ENCODE results near the gene PTK7. TPM values are rescaled to one million over a fixed set of nuclear protein-coding genes. Genes with fewer than 3 reads are reported as not detected.

Gene PTK7
- total and polyA plus RNA-seq, 2 of the 8 experiments (the other 6 are each of a cell fraction or from before 2014, with no cell fraction given), result 110 to 138 TPM

DNA sequence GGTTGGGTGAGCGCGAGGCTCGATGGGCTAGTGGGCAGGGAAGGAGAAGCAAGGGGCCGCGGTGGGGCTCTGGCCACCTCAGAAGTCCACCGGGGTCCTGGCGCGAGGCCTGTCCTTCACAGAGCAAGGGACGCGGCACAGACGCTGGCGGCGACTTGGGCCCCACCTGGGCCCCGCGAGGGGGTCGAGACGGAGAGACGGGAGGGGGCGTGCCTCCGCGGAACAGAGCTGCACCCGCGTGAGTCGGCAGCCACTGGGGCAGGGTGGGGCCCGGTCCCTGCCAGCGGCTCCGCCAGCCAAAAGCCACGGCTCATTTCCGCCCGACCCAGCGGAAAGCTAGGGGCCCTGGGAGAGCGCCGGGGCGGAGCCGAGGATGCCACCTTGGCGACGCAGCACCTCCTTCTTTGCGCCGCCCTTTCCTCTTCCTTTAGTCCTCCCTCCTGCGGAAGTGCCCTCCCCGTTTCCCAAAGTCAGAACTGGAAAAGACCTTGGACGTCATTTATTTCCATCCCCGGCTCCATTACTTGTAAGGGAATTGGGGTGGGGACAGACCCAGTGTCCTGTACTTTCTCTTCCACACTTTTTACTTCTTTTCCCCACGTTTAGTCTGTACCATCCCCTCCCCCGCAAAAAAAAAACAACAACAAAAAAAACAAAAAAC lies 22.4 kb upstream of the PTK7 start, which contains the start of gene CUL7:
Gene CUL7 (minus strand): TSS at position 307 of the 661 bp plus-strand sequence. CDS start 1,063 bp downstream, outside the sequence.
- Histone ChIP-seq H3K23ac (ENCODE audit: insufficient read length) (no peak within 1 kb of the TSS), H4K20me1 (replicated peaks in 1 of 2; ENCODE audit: control insufficient read depth in 1 of 2, insufficient read depth in 2 of 2, low read length in 2 of 2) (no peaks in the 10 kb centered on the region), H3K79me1 (ENCODE audit: low read depth, low read length) (peaks cover 14% of the 10 kb centered on the region), H2BK12ac (ENCODE audit: low read depth, low read length) (peak within 1 kb of the TSS; percentile 46; the same call in 1 of the 2 replicates), H3K79me2 (ENCODE audit: control insufficient read depth in 1 of 2, insufficient read depth in 2 of 2, low read length in 2 of 2) (peaks cover 4 to 12% of the 10 kb centered on the region in 2 experiments; a peak in 3 of 4 replicates), H2BK5ac (ENCODE audit: low read depth, low read length) (peak within 1 kb of the TSS; percentile 92), H3K4ac (replicated peaks; ENCODE audit: insufficient read length, low read depth, low read length) (peak within 1 kb of the TSS; percentile 85), H2AK5ac (ENCODE audit: low read depth, low read length) (no peak within 1 kb of the TSS), H3K4me3 (ENCODE audit: extremely low read depth in 1 of 4, insufficient read depth in 2 of 4, low read depth in 3 of 4, low read length in 4 of 4) (peak within 1 kb of the TSS; percentile 72 to 91 (median 78)), H3K56ac (replicated peaks; ENCODE audit: insufficient read length, low read depth, low read length) (peak within 1 kb of the TSS; percentile 43), H2BK20ac (ENCODE audit: low read length) (no peak within 1 kb of the TSS), H4K91ac (replicated peaks; ENCODE audit: insufficient read length, low read length) (peak within 1 kb of the TSS; percentile 58), H3K4me2 (ENCODE audit: insufficient read depth in 1 of 2, low read depth in 2 of 2, low read length in 2 of 2) (peak within 1 kb of the TSS; percentile 83 to 97), H3K27ac (ENCODE audit: low read depth, low read length) (peak within 1 kb of the TSS; percentile 87), H3K9me3 (ENCODE audit: insufficient read depth in 2 of 2, low read depth in 1 of 2, low read length in 1 of 2) (no peaks in the 10 kb centered on the region), H3K4me1 (replicated peaks in 1 of 4; ENCODE audit: control insufficient read depth in 3 of 4, insufficient read depth in 4 of 4, low read length in 3 of 4) (peaks cover 4 to 15% (median 7%) of the 10 kb centered on the region in 4 experiments; a peak in 6 of 7 replicates), H3K14ac (ENCODE audit: insufficient read length) (no peak within 1 kb of the TSS), H3K9ac (replicated peaks in 1 of 4; ENCODE audit: extremely low read depth in 1 of 4, low read depth in 3 of 4, low read length in 3 of 4) (peak within 1 kb of the TSS; percentile 80 to 88 (median 82)), H3K23me2 (ENCODE audit: low read depth, low read length) (peaks cover 10% of the 10 kb centered on the region), H2AFZ (ENCODE audit: low read length) (peak within 1 kb of the TSS; percentile 36; the same call in 1 of the 2 replicates), H3K36me3 (ENCODE audit: control insufficient read depth in 2 of 4, insufficient read depth in 4 of 4, low read length in 3 of 4) (peaks cover 5 to 27% (median 20%) of the 10 kb centered on the region in 4 experiments; a peak in 7 of 8 replicates), H3K18ac (ENCODE audit: extremely low read depth, low read length) (peak within 1 kb of the TSS; percentile 96), H2BK15ac (ENCODE audit: low read length) (no peak within 1 kb of the TSS), H4K5ac (ENCODE audit: insufficient read length, low read depth, low read length) (peak within 1 kb of the TSS; percentile 87), H3K27me3 (replicated peaks in 1 of 4; ENCODE audit: control insufficient read depth in 3 of 4, extremely low read depth in 1 of 4, insufficient read depth in 3 of 4, low read length in 3 of 4) (no peaks in the 10 kb centered on the region), H4K8ac (ENCODE audit: extremely low read depth, insufficient read depth, low read length) (peak within 1 kb of the TSS; percentile 90), H2BK120ac (replicated peaks; ENCODE audit: low read depth, low read length) (no peak within 1 kb of the TSS)
- ChIA-PET CTCF (ENCODE audit: partially characterized antibody) (interaction anchor here (0.6 to 3.0 kb wide), 7 partner anchors 12 to 496 kb away, joined by 3 to 18 read pairs (median 3); no protein-coding TSS in a partner anchor), POLR2A (ENCODE audit: partially characterized antibody) (interaction anchor here (0.6 to 29.7 kb wide), 24 partner anchors 8 to 1192 kb away, joined by 3 to 584 read pairs (median 5); partner anchors contain the start of genes CNPY3, CRIP3, KLHDC3 and MEA1)
- WGBS, 2 experiments (ENCODE audit: extremely low coverage in 1 of 2, insufficient coverage in 1 of 2, insufficient read length in 1 of 2, insufficient replicate concordance in 2 of 2, low coverage in 1 of 2, low lambda C conversion rate in 2 of 2, missing lambda C conversion rate in 1 of 2), result 3 to 100% methylated on average over 1 to 37 of the region's 45 CpGs
- no peak for FAIRE-seq
- DNase-seq (ENCODE audit: low read depth in 1 of 2, low spot score in 2 of 2), result peak; percentile 73 to 88
- TF ChIP-seq SIN3A (conservative IDR thresholded peaks at IDR 0.05 in 1 of 2, IDR thresholded peaks at IDR 0.05 in 1 of 2; ENCODE audit: low read depth in 1 of 2, low read length in 2 of 2) (peak in 1 of 2 experiments; percentile 62; a peak in 3 of 4 replicates), HDAC6 (IDR thresholded peaks at IDR 0.05; ENCODE audit: low read depth, low read length) (no peak), CBX8 (IDR thresholded peaks at IDR 0.05; ENCODE audit: borderline replicate concordance, low read depth, low read length) (no peak), USF2 (IDR thresholded peaks at IDR 0.05; ENCODE audit: low read length) (no peak), BCL11A (IDR thresholded peaks at IDR 0.05; ENCODE audit: low read depth in 2 of 2, low read length in 2 of 2) (no peak), TAF1 (IDR thresholded peaks at IDR 0.05; ENCODE audit: low read depth, low read length) (peak; percentile 70), CHD2 (IDR thresholded peaks at IDR 0.05; ENCODE audit: low read length) (no peak), PHF8 (conservative IDR thresholded peaks at IDR 0.05; ENCODE audit: low read depth, low read length) (peak; percentile 85), SAP30 (IDR thresholded peaks at IDR 0.05; ENCODE audit: insufficient read depth, insufficient replicate concordance, low read length) (no peak), POU5F1 (IDR thresholded peaks at IDR 0.05; ENCODE audit: low read depth, low read length) (no peak)
